Subcutaneous adipose tissue (tissue), 4 donors: ENCODE data around the gene GPR61. TPM values are rescaled to one million over a fixed set of nuclear protein-coding genes. Genes with fewer than 3 reads are reported as not detected.

ENCODE experiments used
- CTCF ChIP-seq: fragments of 450-650 bp; IDR thresholded peaks from one replicate; pipeline ENCODE4 v1.5.1; 2016; ENCODE audit warnings: low read depth, mild to moderate bottlenecking, control low read depth, antibody characterized with exemption, moderate library complexity
- total RNA-seq, 4 donors: library from RNA; depleted of rRNA; stranded (reverse); fragments of >200 nt; gene quantifications; one replicate each; pipeline ENCODE4 v1.1.0, GENCODE V29; 2016

Gene GPR61
- total RNA-seq, 4 donors from 2014 or later, result not detected

DNA sequence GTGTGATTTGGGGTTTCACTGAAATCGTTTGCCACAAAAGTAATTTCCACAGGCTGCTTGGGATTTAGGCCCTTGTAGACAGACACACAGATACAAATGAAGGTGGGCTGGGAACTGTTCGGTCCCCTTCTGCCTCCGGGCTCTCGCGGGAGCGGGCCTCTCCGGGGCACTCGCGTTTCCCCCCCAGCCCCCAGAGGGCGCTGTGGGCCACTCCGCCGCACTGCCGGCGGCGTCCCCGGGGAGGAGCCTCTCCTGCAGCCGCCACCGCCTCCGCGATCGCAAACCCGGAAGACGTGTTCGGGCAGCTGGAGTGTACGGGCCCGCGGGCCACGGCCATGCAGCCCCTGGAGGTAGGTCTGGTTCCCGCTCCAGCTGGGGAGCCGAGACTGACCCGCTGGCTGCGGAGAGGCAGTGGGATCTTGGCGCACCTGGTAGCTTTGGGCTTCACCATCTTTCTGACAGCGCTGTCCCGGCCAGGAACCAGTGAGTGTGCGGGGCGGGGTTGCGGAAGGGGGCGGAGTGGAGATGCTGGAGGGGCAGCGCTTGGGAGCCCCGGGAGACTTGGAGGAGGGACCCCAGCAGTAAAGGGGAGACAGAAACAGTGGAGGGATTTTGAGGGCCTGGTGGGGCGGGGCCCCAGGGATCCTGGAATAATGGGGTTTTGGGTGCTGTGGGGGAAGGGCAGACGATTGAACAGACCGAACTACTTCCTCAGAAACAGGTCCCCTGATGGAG is 45.7 kb upstream of the GPR61 start, which contains the start of gene CYB561D1:
Gene CYB561D1 (plus strand): TSS at position 290 of the 735 bp plus-strand sequence. CDS start 46 bp downstream, at position 336.
- no peak for TF ChIP-seq CTCF

- no peak for TF ChIP-seq CTCF
These were observed 43.9 kb upstream of the GPR61 start for GRCh38 chr1:109495738-109496137.

- TF ChIP-seq CTCF, result no peak
These were observed 42.1 kb upstream of the GPR61 start for GRCh38 chr1:109497449-109498160.

DNA sequence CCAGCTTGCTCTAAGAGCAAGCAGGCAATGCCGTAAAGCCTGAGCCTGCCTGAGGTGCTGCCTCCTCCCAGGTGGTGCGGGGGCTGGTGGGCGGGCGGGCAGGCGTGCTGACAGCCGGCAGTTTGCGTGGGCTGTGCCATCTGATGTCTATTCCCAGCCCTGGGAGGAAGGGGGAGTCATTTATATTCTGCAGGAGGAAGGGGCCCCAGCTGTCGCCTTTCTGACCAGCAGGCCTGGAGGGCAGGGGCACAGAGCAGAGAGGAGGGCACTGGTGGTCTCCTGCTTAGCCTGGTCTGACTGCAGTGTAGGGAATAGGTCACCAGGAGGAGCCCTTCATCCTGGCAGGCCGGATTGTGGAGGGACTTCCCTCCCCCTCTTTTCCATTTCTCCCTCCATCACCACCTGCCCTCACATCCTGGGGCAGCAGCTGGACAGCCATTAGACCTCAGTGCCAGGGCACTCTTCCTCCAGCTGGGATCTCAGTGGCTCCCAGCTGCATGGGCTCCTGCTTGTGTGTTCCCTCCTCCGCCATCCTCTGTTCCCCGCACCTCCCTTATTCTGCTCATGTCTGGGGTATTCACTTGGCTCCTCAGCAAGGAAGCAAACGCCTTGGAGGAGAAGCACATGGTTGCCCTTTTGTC is 41.4 kb upstream of the GPR61 start:
- TF ChIP-seq CTCF, result no peak

DNA sequence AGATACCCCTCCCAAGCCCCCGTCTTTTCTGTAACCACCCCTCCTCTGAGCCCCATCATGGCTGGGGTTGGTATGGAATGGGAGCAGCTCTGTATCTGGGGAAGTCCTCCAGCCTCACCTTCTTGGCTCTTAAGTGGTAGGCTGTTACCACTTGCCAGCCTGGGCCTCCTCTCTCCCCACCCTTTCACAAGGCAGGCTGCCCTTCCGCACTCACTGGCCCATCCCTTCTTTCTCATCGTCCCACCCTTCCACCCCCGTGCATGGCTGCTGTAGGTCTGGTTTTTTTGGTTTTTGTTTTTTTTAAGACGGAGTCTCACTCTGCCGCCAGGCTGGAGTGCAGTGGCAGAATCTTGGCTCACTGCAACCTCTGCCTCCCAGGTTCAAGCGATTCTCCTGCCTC is 40.6 kb upstream of the GPR61 start:
- no peak for TF ChIP-seq CTCF

- no peak for TF ChIP-seq CTCF
These were observed 39.8 kb upstream of the GPR61 start for GRCh38 chr1:109499661-109500536.
